T-helper 9 cell (primary cell): ENCODE data around the gene S100A8.

Source experiments
- DNase-seq: peaks from one replicate; pipeline ENCODE4 v3.0.0-alpha.2; 2020

S100A8 gene

DNA sequence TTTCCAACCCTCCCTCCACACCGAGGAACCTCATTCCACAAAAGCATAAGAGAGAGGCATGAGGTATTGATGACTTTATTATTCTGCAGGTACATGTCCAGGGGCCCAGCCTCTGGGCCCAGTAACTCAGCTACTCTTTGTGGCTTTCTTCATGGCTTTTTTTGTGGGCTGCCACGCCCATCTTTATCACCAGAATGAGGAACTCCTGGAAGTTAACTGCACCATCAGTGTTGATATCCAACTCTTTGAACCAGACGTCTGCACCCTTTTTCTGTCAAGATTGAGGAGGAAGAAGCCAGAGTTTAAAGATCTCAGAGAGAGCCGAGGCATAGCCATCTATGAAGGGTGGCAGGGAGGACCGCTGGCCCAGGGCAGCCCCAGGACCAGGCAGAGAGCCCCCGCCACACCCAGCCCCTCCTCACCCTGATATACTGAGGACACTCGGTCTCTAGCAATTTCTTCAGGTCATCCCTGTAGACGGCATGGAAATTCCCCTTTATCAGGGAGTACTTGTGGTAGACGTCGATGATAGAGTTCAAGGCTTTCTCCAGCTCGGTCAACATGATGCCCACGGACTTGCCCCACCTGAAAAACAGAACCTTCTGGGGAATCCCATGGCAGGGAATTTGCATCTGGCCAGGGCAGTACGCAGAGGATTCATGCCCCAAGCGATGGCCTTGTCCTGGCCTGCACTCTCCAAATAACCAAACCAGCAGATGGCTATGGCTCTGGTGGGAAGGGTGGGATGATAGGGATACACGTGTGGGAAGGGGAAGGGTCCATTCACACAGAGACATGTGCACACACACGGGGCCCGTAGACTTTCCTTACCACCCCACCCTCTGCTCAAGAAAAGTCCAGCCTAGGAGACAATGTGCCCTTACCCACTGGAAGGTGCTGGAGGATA is 647 bp downstream of the S100A8 start:
- no peak for DNase-seq

DNA sequence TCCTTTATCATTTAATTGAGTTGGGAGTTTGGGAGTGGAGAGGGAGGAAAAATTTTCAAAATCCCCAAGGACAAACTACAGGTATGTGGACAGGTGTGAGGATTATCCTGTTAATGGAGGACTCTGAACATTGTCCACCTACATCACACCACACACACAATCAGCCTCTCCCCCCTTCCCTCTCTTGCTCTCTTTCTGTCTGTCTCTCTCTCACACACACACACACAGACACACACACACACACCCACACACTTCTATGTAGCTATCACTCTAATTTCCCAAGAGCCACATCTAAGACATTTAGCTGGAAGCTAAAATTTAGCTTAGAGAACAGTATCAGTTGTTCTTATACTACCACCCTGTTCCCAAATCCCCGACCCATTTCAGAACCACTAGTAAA is 1.5 kb downstream of the S100A8 start:
- no peak for DNase-seq

DNA sequence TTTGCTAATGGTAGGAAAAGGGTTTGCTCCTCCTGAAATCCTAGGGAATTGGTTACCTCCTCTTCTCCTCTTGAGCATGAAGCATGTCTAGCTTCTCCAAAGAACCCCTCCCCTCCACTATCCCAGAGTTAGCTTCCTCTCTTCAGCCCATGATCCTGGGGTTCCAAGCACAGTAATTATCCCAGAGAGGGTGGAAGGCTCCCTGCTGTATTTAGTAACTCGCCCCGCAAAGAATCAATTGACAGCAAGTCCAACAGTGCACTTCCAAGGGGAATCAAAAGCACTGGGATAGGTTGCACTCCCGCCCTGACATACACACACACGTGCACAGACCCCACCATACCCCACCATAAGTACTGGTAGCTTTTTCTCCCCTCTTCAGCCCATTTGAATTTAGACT is 3.1 kb downstream of the S100A8 start:
- no peak for DNase-seq

DNA sequence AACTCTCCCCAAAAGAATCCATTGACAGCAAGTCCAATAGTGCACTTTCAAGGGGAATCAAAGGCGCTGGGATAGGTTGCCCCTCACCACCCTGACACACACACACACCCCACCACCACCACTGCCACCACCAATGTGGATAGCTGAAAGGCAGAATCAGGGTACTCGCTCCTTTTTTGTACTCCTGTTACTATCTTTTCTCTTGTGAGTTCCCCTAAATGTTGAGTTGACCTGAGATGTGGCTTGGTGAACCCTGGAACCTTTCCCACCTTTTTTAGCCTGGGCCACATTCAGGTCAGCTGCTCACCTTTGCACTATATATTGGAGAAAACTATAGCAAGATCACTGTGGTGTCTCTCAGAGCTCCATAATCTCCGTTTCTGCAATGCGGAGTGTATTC is 3.9 kb downstream of the S100A8 start:
- no peak for DNase-seq

DNA sequence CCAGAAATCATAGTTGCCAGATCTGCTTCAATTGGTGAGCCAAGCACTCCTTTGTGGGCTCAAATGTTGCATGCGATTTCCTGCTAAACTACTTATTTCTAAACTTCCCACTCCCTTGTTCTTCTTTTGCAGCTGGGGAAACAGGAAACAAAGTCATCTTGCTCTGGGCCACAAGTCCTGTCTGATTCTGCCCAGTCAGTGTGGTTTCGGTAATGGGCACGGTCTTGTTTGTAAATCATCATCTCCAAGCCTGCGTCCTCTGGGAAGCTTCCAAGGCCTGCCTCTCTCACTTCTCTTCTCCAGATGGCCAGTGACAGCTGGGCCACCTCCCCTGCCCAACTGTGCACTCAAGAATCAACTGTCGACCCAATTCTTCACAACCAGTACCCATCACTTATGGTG is 4.4 kb downstream of the S100A8 start:
- no peak for DNase-seq

DNA sequence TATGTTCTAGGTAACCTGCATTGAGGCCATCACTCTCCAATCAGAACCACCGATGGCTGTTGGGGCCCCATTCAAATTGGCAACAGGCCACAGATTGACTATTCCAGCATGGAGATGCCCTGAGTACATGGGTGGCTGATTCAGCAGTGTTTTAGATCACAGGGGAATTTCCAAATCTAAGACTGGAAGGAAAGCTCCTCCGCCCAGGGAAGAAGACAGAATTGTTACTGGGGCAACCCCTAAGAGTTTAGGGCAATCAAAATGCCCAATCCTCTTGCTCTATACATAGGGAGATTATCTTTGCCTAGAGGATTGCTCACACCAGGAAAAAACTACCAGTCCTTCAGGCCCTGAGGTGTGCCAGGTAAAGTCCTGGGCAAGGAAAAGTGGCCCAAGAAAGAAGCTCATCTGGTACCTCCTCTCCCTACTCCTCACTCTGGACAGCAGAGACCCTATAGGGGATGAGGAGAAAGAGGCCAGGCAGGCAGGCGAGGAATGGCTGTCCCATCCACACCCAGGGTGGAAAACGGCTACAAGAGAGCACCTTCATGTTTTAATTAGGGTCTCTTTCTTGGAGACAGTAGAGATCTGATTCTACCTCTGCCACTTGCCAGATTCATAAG is 5.8 kb downstream of the S100A8 start:
- no peak for DNase-seq

DNA sequence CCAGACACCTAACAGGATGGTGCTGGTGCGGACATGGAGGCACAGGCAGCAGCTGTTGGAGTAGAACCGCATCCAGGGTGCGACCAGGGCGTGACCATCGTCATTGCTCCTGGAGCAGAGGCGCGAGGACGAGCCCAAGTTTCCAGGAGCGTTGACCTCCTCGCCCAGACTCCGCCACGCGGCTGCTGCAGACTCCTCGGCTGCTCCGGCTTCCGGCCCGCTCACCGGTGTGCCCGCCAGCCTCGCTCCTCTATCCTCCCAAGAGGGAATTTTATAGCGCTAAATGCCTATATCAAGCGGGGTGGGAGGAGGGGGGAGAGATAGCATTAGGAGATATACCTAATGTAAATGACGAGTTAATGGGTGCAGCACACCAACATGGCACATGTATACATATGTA is 10.2 kb downstream of the S100A8 start:
- DNase-seq = no peak

DNA sequence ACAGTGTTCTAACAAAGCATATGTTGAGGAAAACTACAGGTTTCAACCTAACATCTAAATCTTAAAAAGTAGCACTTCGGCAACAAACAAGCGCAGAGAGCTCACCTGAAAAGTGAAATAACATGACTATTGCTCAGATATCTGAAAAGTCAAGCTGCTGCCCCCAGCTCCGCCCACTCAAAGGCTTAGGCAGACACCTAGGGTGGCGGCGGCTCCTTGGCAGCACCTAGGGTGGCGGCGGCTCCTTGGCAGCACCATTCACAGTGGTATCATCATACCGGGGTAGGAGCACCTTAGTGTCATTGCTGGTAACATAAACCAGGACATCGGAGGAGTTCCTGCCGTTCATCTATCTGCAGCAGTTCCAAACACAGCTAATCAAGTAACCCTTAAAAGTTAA is 11.3 kb downstream of the S100A8 start:
- DNase-seq = no peak

DNA sequence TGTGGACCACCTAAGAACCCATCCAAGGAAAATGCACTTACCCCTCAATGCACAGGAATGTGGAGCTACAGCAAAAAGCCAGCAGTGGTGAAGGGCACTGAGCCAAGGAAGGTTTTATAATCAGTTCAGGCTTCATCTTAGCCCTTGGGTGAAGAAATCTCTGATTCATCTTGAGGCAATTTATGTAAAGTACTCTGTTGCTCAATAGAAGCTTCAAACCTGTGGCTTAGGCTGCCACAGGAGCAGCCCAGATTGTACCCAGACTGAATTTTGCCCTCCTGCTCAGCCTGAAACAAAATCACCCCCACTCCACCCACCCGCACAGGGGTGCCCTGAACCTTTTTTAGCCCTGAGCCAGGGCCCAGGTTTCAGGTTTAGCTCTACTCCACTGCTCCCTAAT is 15.4 kb downstream of the S100A8 start, which contains the start of gene S100A12:
TSS of gene S100A12 (minus strand) at position 111 of the 400 bp plus-strand sequence. CDS start 1,029 bp downstream, outside the sequence.
- no peak for DNase-seq

DNA sequence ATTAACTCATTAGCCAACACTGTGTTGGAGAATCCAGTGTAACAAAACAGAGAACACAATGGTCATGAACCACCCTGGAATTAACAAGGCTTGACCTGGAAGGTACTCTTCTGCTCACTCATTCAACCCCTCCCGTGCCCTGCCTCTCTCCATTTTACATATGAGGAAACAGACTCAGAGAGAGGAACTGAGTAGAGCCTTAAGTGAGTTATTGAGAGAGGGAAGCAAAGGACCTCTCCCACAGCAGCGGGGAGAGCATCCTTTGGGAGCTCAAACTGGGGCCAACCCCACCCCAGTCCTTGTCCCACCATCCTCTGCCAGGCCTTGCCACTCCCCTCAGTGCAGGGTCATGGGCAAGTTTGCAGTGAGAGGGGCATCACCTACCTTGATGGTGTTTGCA is 16.8 kb downstream of the S100A8 start:
- DNase-seq = no peak

DNA sequence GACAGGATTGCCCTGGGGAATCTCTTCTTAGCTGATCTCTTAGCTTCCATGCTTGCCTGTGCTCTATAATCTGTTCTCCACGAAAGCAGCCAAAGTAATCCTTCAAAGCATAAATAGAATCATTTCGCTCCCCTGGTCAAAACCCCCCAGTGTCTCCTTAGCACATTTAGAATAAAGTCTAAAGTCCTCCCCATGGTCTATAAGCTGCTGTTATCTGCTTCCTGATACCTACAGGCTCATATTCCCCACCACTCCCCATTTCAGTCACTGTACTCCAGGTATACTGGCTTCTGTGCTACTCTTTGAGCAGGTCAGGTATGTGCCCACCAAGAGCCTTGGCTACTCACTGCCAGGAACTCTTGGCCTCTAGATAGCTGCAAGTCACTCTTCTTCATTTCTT is 18.3 kb downstream of the S100A8 start:
- no peak for DNase-seq

DNA sequence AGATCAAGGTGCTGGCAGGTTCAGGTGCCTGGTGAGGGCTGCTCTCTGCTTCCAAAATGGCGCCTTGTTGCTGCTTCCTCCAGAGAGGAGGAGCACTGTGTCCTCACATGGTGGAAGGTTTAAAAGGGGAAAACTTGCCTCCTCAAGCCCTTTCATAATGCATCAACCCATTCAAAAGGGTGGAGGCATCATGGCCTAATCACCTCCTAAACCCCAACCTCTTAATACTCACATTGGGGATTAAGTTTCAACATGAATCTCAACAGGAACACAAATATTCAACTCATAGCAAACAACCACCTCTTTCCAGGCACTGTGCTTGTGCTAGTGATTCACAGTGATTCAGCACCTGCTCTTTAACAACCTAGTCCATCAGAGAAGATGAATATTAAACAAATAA is 19.6 kb downstream of the S100A8 start:
- DNase-seq = no peak

DNA sequence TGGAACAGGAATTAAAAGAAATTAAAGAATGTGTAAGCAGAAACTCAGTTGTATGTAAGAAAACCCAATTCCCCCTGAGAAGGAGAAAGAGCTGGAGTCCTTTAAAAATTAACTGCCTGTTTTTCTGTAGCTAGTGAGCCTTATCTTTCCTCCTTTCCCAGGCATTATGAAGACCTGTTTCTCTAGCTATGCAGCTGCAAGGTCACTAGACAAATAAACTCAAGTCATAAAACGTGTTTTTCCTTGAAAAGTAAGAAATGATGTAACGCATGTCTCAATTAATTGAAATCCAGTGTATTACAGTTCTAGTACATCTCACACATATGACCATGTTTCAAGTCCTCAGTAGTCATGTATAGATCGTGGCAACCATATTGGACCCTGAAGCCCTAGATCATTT is 20.7 kb downstream of the S100A8 start:
- no peak for DNase-seq

DNA sequence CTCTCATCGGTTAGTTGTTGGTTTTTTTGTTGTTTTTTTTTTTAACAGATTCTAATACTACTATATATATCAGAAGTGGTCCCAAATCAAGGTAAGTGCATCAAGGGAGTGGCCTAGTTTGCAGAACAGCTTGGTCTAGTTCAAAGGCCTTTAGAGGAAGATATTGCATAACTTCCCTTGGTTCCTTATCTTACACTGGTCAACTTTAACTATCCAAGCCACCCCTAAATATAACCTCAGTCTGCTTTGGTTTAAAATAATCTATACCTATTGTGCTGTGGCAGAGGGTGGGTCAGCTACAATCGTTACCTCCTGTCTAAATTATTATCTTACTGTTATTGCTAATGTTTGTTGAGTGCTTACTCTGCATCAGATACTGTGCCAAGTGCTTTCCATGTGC is 22.4 kb downstream of the S100A8 start:
- DNase-seq = no peak

DNA sequence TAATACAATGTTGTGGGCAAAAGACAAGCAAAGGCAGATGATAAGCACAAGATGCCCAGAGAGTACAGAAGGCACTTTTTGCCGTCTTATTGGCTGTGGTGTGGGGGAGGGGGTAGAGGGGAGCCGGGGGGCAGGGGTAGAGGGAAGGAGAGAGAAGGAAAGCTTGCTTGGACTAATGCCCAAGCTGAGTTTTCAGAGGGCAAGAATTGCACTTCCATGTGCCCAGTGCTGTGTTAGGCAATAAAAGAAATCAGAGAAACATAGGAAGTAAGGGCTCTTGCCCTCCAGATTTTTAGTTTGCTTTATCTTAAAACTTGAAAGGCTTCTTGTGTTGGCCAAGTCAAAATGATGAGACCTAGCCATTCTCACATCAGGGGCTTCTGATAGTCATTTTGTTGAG is 23.8 kb downstream of the S100A8 start:
- DNase-seq = no peak

DNA sequence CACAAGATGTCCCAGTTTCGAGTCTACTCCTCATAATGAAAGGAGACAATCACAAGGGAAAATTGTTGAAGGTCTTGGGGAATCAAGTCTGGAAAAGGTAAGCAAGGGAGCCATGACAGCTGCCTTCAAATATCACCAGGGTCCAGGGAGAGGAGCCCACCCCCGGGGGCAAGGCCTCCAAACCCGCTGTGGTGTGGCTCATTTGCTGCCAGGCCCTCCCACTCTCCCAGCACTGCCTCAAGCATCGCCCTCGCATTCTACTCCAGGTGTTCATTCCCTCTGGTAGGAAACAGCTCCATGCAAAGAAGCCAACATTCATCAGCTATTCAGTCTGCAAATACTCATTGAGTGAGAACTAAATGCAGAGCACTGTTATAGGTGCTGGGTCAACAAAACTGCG is 24.6 kb downstream of the S100A8 start:
- DNase-seq = no peak

DNA sequence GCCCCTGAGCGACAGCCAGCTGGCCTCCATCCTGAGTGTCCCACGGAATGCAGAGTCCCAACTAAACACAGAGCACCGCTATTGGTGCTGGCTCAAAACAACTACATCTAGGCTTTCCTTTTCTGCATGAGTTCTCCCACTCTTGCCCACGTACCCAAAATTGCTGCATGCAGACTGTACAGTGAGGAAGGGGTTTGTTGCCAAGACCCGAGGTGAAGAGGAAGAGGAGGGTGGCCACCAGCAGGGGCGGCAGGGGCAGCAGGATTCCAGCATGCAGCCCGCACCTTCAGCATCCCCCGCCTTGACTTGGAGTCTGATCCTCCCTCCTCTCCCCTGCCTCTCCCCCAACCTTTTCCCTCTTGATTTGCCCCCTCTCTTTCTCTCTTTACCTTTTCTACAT is 25.2 kb downstream of the S100A8 start:
- no peak for DNase-seq

DNA sequence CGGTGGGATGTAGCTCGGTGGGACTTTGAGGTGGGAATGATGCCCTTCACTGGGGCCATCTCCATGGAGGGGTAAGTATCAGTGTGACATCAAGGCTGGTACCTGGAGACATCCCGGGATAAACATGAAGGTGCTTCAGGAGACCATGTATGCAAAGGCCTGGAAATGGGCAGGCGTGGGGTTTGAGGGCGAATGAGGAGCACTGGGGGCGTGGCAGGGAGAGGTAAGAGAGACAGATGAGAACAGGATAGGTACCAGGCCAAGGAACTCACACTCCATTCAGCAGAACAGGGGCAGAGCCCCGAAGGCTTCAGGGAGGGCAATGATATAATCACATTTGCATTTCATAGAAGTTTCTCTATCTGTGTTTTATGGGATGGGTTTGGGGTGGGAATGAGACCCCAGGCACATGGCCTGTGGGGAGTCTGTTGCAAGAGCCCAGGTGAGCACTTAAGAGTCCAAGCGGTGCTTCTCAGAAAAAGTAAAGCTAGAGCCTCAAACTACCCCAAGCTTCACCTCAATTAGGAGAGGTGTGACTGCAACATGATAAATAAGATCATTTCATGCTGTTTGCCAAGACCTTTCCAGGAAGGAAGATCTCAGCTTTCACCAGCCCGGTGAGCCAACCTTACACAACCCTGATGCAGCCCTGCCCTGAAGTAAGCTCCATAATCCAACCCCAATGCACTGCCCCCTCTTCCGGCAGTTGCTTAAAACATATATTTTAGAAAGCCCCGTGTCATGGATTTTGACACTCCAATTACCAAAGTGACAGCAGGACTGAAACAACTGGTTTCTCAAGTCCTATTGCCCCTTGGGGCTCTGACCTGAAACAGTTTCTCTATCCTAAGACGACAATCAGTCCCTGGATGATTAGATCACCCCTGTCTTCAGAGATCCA is 25.9 kb downstream of the S100A8 start:
- no peak for DNase-seq

DNA sequence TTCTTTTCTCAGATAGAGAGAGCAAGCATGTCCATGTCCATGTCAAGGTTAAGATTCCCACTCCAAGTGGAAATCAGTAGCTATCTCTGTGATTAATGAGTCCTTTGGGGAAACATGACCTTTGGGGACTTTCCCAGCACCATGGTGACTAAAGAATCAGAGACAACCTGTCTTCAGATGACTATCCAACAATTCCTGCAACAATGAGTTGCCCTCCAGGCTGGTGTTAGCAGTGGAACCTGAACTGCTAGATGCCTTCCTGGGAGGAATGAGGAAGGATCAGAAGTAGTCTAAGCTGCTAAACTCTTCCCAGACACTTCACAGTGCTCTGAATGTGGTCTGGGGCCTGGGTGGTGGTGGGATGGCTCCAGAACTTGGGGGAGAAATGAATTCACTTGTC is 26.7 kb downstream of the S100A8 start:
- DNase-seq = no peak

DNA sequence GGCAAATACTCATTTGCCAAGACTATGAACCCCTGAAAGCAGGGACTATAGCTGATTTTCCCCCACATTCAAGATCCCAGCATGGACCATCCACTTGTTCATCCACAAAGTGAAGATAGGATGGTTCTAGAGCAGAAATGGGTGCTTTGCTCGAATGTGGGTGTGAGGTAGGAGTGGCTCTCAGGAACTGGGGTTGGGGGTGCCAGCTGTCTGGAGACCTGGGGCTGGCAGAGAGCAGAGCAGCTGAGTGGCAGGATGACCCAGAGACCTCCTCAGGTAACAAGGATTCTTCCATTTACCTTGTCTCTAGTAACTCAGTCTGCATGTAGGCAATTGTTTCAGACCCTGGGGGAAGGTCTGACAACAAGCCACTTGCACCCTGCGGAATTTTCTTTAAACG is 27.2 kb downstream of the S100A8 start:
- no peak for DNase-seq

DNA sequence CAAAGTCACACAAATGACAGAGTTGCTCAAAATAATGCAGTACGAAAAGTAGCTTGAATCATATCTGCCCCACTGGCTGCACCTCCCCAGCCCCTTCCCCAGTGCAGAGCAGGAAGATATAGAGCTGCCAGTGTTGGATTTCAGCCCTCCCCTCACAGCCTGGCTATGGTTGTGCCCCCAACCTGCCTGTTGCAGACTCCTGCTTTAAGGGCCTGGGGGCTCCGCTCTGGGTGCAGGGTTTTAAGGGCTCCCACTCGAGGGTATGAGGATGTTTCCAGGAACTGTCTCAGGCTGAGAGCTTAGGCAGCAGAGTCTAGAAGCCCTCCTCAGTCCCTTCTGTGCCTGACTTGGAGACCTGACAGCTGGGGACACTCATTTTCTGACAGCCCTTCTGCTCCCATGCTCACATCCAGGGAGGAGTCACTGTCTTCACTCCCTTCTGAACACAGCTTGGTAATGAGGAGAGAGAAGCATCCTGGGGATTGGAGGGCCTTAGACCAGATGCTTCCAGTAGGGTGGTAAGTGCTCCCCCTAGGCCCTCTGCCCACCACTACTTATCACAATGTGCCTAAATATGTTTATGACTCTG is 28.6 kb downstream of the S100A8 start:
- no peak for DNase-seq

DNA sequence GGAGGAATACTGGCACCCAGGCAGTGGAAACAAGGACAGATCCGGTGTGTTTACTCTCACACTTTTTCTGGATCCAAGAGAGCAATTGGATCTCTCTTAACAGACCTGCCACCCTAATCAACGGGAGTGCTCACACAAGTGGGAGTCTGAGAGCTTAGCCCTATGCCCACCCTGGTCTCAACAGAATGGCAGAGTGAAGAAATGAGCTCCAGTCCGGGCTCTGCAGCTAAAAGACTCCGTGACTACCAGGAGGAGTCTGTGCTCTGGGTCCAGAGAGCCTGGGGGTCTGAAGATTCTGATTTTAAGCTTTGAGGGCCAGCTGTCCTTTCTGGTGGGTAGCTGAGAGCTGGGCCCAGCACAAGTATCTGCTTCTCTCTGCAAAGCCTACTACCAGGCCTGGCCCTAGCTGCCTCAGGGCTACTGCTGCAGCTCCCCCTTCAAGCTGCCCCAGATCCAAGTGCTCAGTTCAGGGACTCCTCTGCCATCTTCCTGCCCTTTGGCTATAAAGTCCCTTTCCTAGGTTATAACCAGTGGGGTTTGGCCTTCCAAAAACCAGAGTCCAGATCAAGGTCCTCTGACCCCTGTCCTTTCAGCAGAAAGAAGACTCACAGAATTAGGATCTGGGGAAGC is 29.3 kb downstream of the S100A8 start:
- DNase-seq = no peak
